DND-41 (cell line): Measurements from ENCODE around the gene ASCL1.

ENCODE experiments used
- CTCF ChIP-seq: IDR thresholded peaks from 2 replicates; pipeline ENCODE4 v1.5.1; 2012; ENCODE audit warnings: borderline replicate concordance, low read length, moderate library complexity, mild to moderate bottlenecking; ENCODE audit not compliant: poor library complexity, severe bottlenecking; ENCODE audit errors: extremely low read depth
- EZH2 ChIP-seq: IDR thresholded peaks from 3 replicates; pipeline ENCODE4 v1.6.1; 2012; ENCODE audit warnings: borderline replicate concordance, low read depth, mild to moderate bottlenecking, moderate library complexity, low read length, inconsistent platforms; ENCODE audit not compliant: severe bottlenecking

- TF ChIP-seq CTCF (no peak), EZH2 (no peak)
Measured at GRCh38 chr12:102927220-102927619, 30.3 kb upstream of the ASCL1 start.
